Kidney (tissue), 14 donors: ENCODE results near the gene ALG3. TPM values are rescaled to one million over a fixed set of nuclear protein-coding genes. Genes with fewer than 3 reads are reported as not detected.
A peak's percentile ranks its signal among the peaks of the same experiment; 100 is the strongest.
"Not testable (repeated sequence)": the region's sequence is repeated elsewhere in the genome, so short reads cannot be mapped to it uniquely, and the experiment has no call there.

Experiments used
- DNase-seq, 5 donors: peaks; one replicate each; pipeline ENCODE4 v3.0.0-alpha.2; 2013 to 2020
- FAIRE-seq: peaks from 2 replicates; lab custom pipeline; 2012; peaks lifted over from hg19 to GRCh38; lab: Jason Lieb, UNC
- H3K27ac ChIP-seq, 2 donors: one replicate each; pipeline ENCODE4 v1.7.0; 2013; ENCODE audit warnings: low read depth in 2 of 2, low read length in 2 of 2, inconsistent platforms in 1 of 2
- H3K27me3 ChIP-seq: one replicate; pipeline ENCODE4 v1.7.1; 2013; ENCODE audit warnings: low read length, inconsistent platforms; ENCODE audit not compliant: control insufficient read depth, insufficient read depth
- H3K36me3 ChIP-seq, 3 donors: one replicate each; pipeline versions ENCODE4 v1.7.0 to v1.7.1; 2013; ENCODE audit warnings: low read length in 3 of 3, control low read depth in 1 of 3, inconsistent platforms in 1 of 3; ENCODE audit not compliant: insufficient read depth in 3 of 3, control insufficient read depth in 2 of 3
- H3K4me1 ChIP-seq, 3 donors: one replicate each; pipeline versions ENCODE4 v1.7.0 to v1.7.1; 2013; ENCODE audit warnings: low read length in 3 of 3, inconsistent platforms in 1 of 3, low read depth in 1 of 3; ENCODE audit not compliant: control insufficient read depth in 2 of 3, insufficient read depth in 2 of 3
- H3K4me3 ChIP-seq, 3 donors: one replicate each; pipeline versions ENCODE4 v1.7.0 to v1.8.1; 2013; ENCODE audit warnings: low read length in 3 of 3, control low read depth in 1 of 3, inconsistent platforms in 1 of 3
- H3K9ac ChIP-seq, 3 donors: one replicate each; pipeline versions ENCODE4 v1.7.0 to v1.7.1; 2013; ENCODE audit warnings: low read length in 3 of 3, control low read depth in 1 of 3, inconsistent platforms in 1 of 3
- H3K9me3 ChIP-seq, 3 donors: one replicate each; pipeline versions ENCODE4 v1.7.0 to v1.7.1; 2013; ENCODE audit warnings: low read length in 3 of 3, control low read depth in 1 of 3, inconsistent platforms in 1 of 3; ENCODE audit not compliant: control insufficient read depth in 2 of 3, insufficient read depth in 1 of 3
- intact Hi-C: fragments of 100-400 bp; cut with DNase I; formaldehyde crosslinking; loops from one replicate; pipeline ENCODE4 v1.11.1; 2022
- polyA plus RNA-seq: library from polyadenylated mRNA; stranded (reverse); fragments of 350-450 nt; fragmentation: Illumina TruSeq; extraction: RNeasy Lipid Tissue Mini Kit (QIAGEN cat#74804); gene quantifications from one replicate; pipeline ENCODE4 v1.2.3, GENCODE V29; 2014; ENCODE audit warnings: low read depth, low replicate concordance; ENCODE audit not compliant: insufficient read depth
- total RNA-seq: library from RNA; stranded (reverse); fragmentation: NEBNext Ultra II Directional; extraction: Animal tissue kit (Norgen Biotek cat#: 25700); gene quantifications from one replicate; pipeline ENCODE4 v1.2.1, GENCODE V29; 2021
- TF ChIP-seq, protein P1 (sequence below): IDR thresholded peaks from 3 replicates; pipeline ENCODE4 v1.5.1; 2012; ENCODE audit warnings: mild to moderate bottlenecking, moderate library complexity, borderline replicate concordance; ENCODE audit not compliant: insufficient read depth; ENCODE audit errors: extremely low read depth
- donor health status: control.
- donor health status: control.
- donor health status: control.
- donor health status: control.
- donor health status: control.
- donor health status: DM: yes; HTN: yes; CAD: no.
- donor health status: Normal renal cell carcinoma (clear cell type).

The ALG3 gene
- total and polyA plus RNA-seq, 2 donors from 2014 or later: 33.6 to 39.8 TPM

DNA sequence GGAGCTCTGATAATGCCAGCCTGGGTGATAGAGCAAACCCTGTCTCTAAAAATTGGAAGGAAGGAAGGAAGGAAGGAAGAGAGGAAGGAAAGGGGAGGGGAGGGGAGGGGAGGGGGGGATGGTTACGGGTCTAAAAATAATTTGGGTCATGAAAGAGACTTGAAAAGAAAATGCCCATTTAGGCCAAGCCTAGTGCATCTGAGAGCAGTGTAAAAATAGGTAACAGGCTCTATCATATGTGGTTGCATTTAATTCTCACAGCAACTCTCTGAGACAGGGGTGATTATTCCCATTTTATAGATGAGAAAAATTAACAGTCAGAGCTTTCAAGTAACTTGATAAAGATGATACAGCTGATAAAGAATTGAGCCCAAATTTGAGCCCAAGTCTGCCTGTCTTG, 23.5 kb upstream of the ALG3 start:
- DNase-seq (no peak), FAIRE-seq (no peak)
- no peak overlapping the region for H3K9ac ChIP-seq
- H3K27me3 ChIP-seq: peaks cover 7% of the 10 kb centered on the region
- H3K9me3 ChIP-seq: no peaks in the 10 kb centered on the region
- H3K27ac ChIP-seq: no peak overlapping the region
- no peaks in the 10 kb centered on the region for H3K36me3 ChIP-seq
- no peak overlapping the region for H3K4me3 ChIP-seq
- TF ChIP-seq, protein P1, sequence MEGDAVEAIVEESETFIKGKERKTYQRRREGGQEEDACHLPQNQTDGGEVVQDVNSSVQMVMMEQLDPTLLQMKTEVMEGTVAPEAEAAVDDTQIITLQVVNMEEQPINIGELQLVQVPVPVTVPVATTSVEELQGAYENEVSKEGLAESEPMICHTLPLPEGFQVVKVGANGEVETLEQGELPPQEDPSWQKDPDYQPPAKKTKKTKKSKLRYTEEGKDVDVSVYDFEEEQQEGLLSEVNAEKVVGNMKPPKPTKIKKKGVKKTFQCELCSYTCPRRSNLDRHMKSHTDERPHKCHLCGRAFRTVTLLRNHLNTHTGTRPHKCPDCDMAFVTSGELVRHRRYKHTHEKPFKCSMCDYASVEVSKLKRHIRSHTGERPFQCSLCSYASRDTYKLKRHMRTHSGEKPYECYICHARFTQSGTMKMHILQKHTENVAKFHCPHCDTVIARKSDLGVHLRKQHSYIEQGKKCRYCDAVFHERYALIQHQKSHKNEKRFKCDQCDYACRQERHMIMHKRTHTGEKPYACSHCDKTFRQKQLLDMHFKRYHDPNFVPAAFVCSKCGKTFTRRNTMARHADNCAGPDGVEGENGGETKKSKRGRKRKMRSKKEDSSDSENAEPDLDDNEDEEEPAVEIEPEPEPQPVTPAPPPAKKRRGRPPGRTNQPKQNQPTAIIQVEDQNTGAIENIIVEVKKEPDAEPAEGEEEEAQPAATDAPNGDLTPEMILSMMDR: no peak
- H3K4me1 ChIP-seq: peaks cover 0 to 2% (median 0%) of the 10 kb centered on the region in 3 donors
- intact Hi-C loops: no loop called here

DNA sequence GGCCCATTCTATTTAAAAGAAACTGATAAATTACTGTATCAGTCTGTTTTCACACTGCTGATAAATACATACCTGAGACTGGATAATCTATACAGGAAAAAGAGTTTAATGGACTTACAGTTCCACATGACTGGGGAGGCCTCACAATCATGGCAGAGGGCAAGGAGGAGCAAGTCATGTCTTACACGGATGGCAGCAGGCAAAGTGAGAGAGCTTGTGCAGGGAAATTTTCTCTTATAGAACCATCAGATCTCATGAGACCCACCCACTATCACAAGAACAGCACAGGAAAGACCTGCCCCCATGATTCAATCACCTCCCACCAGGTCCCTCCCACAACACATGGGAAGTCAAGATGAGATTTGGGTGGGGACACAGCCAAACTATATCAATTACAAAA, 18.5 kb upstream of the ALG3 start:
- FAIRE-seq, H3K27me3 ChIP-seq, H3K36me3 ChIP-seq, H3K4me1 ChIP-seq, H3K4me3 ChIP-seq, DNase-seq, H3K9me3 ChIP-seq, H3K27ac ChIP-seq, intact Hi-C loops, H3K9ac ChIP-seq: not testable (repeated sequence)

DNA sequence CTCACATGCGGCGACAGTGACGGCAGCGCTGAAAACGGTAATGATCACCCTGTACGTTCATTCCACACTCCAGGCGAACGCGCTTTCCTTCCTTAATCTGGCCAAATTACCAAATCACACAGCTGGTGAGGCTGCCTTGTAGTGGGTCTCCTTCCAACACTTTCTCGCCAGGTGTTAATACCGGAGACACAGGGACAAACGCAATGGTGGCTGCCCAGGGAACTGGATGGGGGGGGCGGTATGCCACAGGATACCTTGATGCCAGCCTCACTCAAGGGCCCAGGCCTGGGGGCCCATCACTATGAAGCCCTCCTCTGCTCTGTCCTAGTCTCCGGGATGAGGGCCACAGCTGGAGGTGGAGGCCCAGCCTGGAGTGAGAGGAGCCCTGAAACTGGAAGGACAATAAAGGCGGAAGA, 14.0 kb upstream of the ALG3 start:
- FAIRE-seq (no peak), DNase-seq (peak in 2 of 5 donors; percentile 6 to 56)
- Histone ChIP-seq H3K27ac (no peak overlapping the region), H3K27me3 (peaks cover 11% of the 10 kb centered on the region), H3K4me1 (peaks cover 0 to 15% (median 4%) of the 10 kb centered on the region in 3 donors), H3K9me3 (no peaks in the 10 kb centered on the region), H3K9ac (no peak overlapping the region), H3K36me3 (no peaks in the 10 kb centered on the region), H3K4me3 (no peak overlapping the region)
- intact Hi-C loops: no loop called here
- TF ChIP-seq, protein P1: no peak

DNA sequence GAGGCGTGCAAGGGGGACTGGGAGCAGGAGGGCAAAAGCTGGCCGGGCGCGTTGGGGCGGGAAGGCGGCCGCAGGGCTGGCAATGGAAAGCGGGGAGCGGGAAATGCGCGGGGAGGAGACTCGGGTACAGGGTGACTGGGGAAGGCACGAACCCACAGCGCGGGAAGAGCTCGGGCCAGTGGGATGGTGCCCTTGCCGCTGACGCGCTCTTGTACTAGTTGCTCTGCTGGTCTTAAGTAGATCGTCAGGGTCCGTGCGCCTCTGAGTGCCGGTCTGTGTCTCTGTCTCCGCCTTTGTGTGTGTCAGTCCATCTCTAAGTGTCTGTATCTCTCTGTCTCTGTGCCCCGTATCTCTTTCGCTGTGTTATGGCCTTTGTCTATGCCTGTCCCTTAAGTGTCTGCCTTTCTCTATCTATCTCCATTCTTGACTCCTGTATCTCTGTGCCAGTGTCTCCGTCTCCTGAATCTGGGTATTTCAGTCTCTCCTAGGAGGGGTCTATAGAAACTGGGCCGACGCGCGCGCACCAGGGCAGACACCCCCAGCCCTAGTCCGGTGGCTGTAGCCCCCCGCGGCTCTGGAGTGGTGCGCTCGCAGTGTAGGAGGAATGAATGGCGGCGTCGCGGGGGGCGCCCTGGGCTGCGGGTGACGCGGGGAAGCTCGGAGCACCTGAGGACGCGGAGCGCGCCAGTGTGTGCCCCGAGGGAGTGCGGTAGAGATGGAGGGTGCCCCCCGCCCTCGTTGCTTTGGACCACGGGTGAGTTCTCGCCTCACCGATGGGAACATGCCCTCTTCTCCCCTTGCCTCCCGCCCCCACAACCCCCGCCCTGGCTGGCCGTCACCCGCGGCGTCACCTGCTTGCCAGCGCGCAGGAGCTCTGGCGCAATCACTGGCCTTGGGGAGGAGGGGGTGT, 13.3 kb upstream of the ALG3 start:
- H3K27me3 ChIP-seq: peaks cover 11% of the 10 kb centered on the region
- FAIRE-seq: no peak
- H3K4me3 ChIP-seq: peak overlapping the region; percentile 6 to 49 (median 29)
- no peak overlapping the region for H3K9ac ChIP-seq
- no peaks in the 10 kb centered on the region for H3K9me3 ChIP-seq
- DNase-seq: peak in 3 of 5 donors; percentile 29 to 74 (median 35)
- peaks cover 0 to 15% (median 4%) of the 10 kb centered on the region in 3 donors for H3K4me1 ChIP-seq
- intact Hi-C loops: no loop called here
- no peaks in the 10 kb centered on the region for H3K36me3 ChIP-seq
- TF ChIP-seq, protein P1: no peak
- H3K27ac ChIP-seq: no peak overlapping the region
